Activated CD4-positive, alpha-beta T cell treated with anti-CD3 and anti-CD28 coated beads, Interleukin-2, amount 10 ng/mL, durations not matched to agents 24 days and 14 days (primary cell): Measurements from ENCODE around the gene HNRNPLL. TPM values are rescaled to one million over a fixed set of nuclear protein-coding genes. Genes with fewer than 3 reads are reported as not detected.
A peak's percentile ranks its signal among the peaks of the same experiment; 100 is the strongest.

Experiments
- DNase-seq: peaks from one replicate; pipeline ENCODE4 v3.0.0; 2022
- H3K27ac Mint-ChIP-seq: one replicate; pipeline ENCODE4 v1.8.0; 2022; ENCODE audit warnings: mild to moderate bottlenecking, mixed read lengths
- H3K27me3 Mint-ChIP-seq: one replicate; pipeline ENCODE4 v1.8.0; 2022; ENCODE audit warnings: mixed read lengths
- H3K36me3 Mint-ChIP-seq: one replicate; pipeline ENCODE4 v1.8.0; 2022; ENCODE audit warnings: low read depth, mild to moderate bottlenecking, mixed read lengths
- H3K4me1 Mint-ChIP-seq: one replicate; pipeline ENCODE4 v1.8.0; 2021; ENCODE audit warnings: mixed read lengths
- H3K4me3 Mint-ChIP-seq: one replicate; pipeline ENCODE4 v1.8.0; 2022; ENCODE audit warnings: mild to moderate bottlenecking, moderate library complexity, mixed read lengths
- H3K9me3 Mint-ChIP-seq: one replicate; pipeline ENCODE4 v1.8.0; 2021; ENCODE audit warnings: mixed read lengths
- intact Hi-C: fragments of 100-400 bp; cut with micrococcal nuclease; formaldehyde crosslinking; loops from one replicate; pipeline ENCODE4 v1.15.1; 2023
- total RNA-seq: library from RNA; stranded (reverse); gene quantifications from 2 replicates; pipeline ENCODE4 v1.2.3, GENCODE V29; 2022

The HNRNPLL gene
- total RNA-seq, 1 donor from 2014 or later = 80.3 TPM

- Mint-ChIP-seq H3K9me3 (no peaks in the 10 kb centered on the region), H3K4me3 (no peak overlapping the region), H3K27me3 (peaks cover 38% of the 10 kb centered on the region), H3K4me1 (peaks cover 2% of the 10 kb centered on the region), H3K27ac (no peak overlapping the region), H3K36me3 (no peaks in the 10 kb centered on the region)
- no peak for DNase-seq
- intact Hi-C loops = loop anchor here (5.0 to 10.0 kb wide), 2 partner anchors 190 to 302 kb away; no protein-coding TSS in a partner anchor
Measured at GRCh38 chr2:38534746-38535403, 67.9 kb downstream of the HNRNPLL start.

- no peak for DNase-seq
- Mint-ChIP-seq H3K4me3 (no peak overlapping the region), H3K36me3 (no peaks in the 10 kb centered on the region), H3K27ac (no peak overlapping the region), H3K27me3 (peaks cover 38% of the 10 kb centered on the region), H3K9me3 (no peaks in the 10 kb centered on the region), H3K4me1 (peaks cover 2% of the 10 kb centered on the region)
- intact Hi-C loops = loop anchor here (10.0 kb wide), 1 partner anchor 191 kb away; no protein-coding TSS in a partner anchor
Measured at GRCh38 chr2:38533757-38534545, 68.8 kb downstream of the HNRNPLL start.

- DNase-seq = no peak
- no peak overlapping the region for H3K4me3 Mint-ChIP-seq
- intact Hi-C loops = loop anchor here (10.0 kb wide), 1 partner anchor 192 kb away; no protein-coding TSS in a partner anchor
- no peaks in the 10 kb centered on the region for H3K36me3 Mint-ChIP-seq
- no peak overlapping the region for H3K27ac Mint-ChIP-seq
- H3K9me3 Mint-ChIP-seq = no peaks in the 10 kb centered on the region
- peaks cover 39% of the 10 kb centered on the region for H3K27me3 Mint-ChIP-seq
- peaks cover 5% of the 10 kb centered on the region for H3K4me1 Mint-ChIP-seq
Measured at GRCh38 chr2:38533180-38533579, 69.5 kb downstream of the HNRNPLL start.

GRCh38 chr2:38532366-38532765 is 70.4 kb downstream of the HNRNPLL start:
- Mint-ChIP-seq H3K27ac (no peak overlapping the region), H3K4me1 (peaks cover 6% of the 10 kb centered on the region), H3K27me3 (peaks cover 37% of the 10 kb centered on the region), H3K36me3 (no peaks in the 10 kb centered on the region), H3K4me3 (no peak overlapping the region), H3K9me3 (no peaks in the 10 kb centered on the region)
- no peak for DNase-seq
- intact Hi-C loops = loop anchor here (10.0 kb wide), 1 partner anchor 192 kb away; no protein-coding TSS in a partner anchor

- Mint-ChIP-seq H3K9me3 (no peaks in the 10 kb centered on the region), H3K27ac (no peak overlapping the region), H3K4me3 (no peak overlapping the region), H3K4me1 (peaks cover 5% of the 10 kb centered on the region), H3K27me3 (peaks cover 43% of the 10 kb centered on the region), H3K36me3 (no peaks in the 10 kb centered on the region)
- intact Hi-C loops = no loop called here
- DNase-seq = no peak
Measured at GRCh38 chr2:38529208-38529607, 73.5 kb downstream of the HNRNPLL start.

- Mint-ChIP-seq H3K4me3 (no peak overlapping the region), H3K36me3 (no peaks in the 10 kb centered on the region), H3K9me3 (no peaks in the 10 kb centered on the region), H3K27me3 (peaks cover 44% of the 10 kb centered on the region), H3K27ac (no peak overlapping the region), H3K4me1 (peaks cover 5% of the 10 kb centered on the region)
- intact Hi-C loops = no loop called here
- no peak for DNase-seq
Measured at GRCh38 chr2:38528534-38528933, 74.2 kb downstream of the HNRNPLL start.

GRCh38 chr2:38528008-38528442 is 74.7 kb downstream of the HNRNPLL start:
- intact Hi-C loops = no loop called here
- Mint-ChIP-seq H3K27ac (no peak overlapping the region), H3K4me3 (peak overlapping the region; percentile 53), H3K9me3 (no peaks in the 10 kb centered on the region), H3K27me3 (peaks cover 44% of the 10 kb centered on the region), H3K36me3 (no peaks in the 10 kb centered on the region), H3K4me1 (peaks cover 5% of the 10 kb centered on the region)
- peak; percentile 74 for DNase-seq

- no peaks in the 10 kb centered on the region for H3K9me3 Mint-ChIP-seq
- H3K27ac Mint-ChIP-seq = no peak overlapping the region
- peaks cover 5% of the 10 kb centered on the region for H3K4me1 Mint-ChIP-seq
- H3K36me3 Mint-ChIP-seq = no peaks in the 10 kb centered on the region
- H3K27me3 Mint-ChIP-seq = peaks cover 43% of the 10 kb centered on the region
- H3K4me3 Mint-ChIP-seq = peak overlapping the region; percentile 53
- no peak for DNase-seq
- intact Hi-C loops = no loop called here
Measured at GRCh38 chr2:38527338-38528007, 75.3 kb downstream of the HNRNPLL start.

- peaks cover 41% of the 10 kb centered on the region for H3K27me3 Mint-ChIP-seq
- H3K9me3 Mint-ChIP-seq = no peaks in the 10 kb centered on the region
- no peaks in the 10 kb centered on the region for H3K36me3 Mint-ChIP-seq
- H3K4me3 Mint-ChIP-seq = no peak overlapping the region
- no peak overlapping the region for H3K27ac Mint-ChIP-seq
- H3K4me1 Mint-ChIP-seq = peaks cover 5% of the 10 kb centered on the region
- intact Hi-C loops = no loop called here
- DNase-seq = no peak
Measured at GRCh38 chr2:38526195-38526594, 76.5 kb downstream of the HNRNPLL start.

- H3K4me1 Mint-ChIP-seq = peaks cover 5% of the 10 kb centered on the region
- intact Hi-C loops = no loop called here
Measured at GRCh38 chr2:38524580-38524979, 78.1 kb downstream of the HNRNPLL start.

GRCh38 chr2:38523728-38524437 is 78.8 kb downstream of the HNRNPLL start:
- intact Hi-C loops = no loop called here
- Mint-ChIP-seq H3K36me3 (no peaks in the 10 kb centered on the region), H3K27me3 (peaks cover 34% of the 10 kb centered on the region), H3K27ac (no peak overlapping the region), H3K4me1 (peaks cover 5% of the 10 kb centered on the region), H3K9me3 (no peaks in the 10 kb centered on the region), H3K4me3 (no peak overlapping the region)
- no peak for DNase-seq

More at GRCh38 chr2:38524580-38524979, 78.1 kb downstream of the HNRNPLL start:
- H3K27ac Mint-ChIP-seq = no peak overlapping the region
- H3K36me3 Mint-ChIP-seq = no peaks in the 10 kb centered on the region
- peaks cover 39% of the 10 kb centered on the region for H3K27me3 Mint-ChIP-seq
- H3K9me3 Mint-ChIP-seq = no peaks in the 10 kb centered on the region
- no peak overlapping the region for H3K4me3 Mint-ChIP-seq
- no peak for DNase-seq

- Mint-ChIP-seq H3K27ac (no peak overlapping the region), H3K4me3 (no peak overlapping the region), H3K36me3 (no peaks in the 10 kb centered on the region), H3K9me3 (no peaks in the 10 kb centered on the region), H3K27me3 (peaks cover 31% of the 10 kb centered on the region), H3K4me1 (no peaks in the 10 kb centered on the region)
- intact Hi-C loops = no loop called here
- no peak for DNase-seq
Measured at GRCh38 chr2:38522754-38523349, 79.9 kb downstream of the HNRNPLL start.

GRCh38 chr2:38521835-38522234 is 80.9 kb downstream of the HNRNPLL start:
- H3K27ac Mint-ChIP-seq = no peak overlapping the region
- no peaks in the 10 kb centered on the region for H3K4me1 Mint-ChIP-seq
- H3K27me3 Mint-ChIP-seq = peaks cover 31% of the 10 kb centered on the region
- DNase-seq = no peak
- no peaks in the 10 kb centered on the region for H3K36me3 Mint-ChIP-seq
- intact Hi-C loops = no loop called here
- no peaks in the 10 kb centered on the region for H3K9me3 Mint-ChIP-seq
- H3K4me3 Mint-ChIP-seq = no peak overlapping the region
